Skeletal muscle cell (primary cell): ENCODE results near the gene PPP1R9A.
A peak's percentile ranks its signal among the peaks of the same experiment; 100 is the strongest.

Experiments
- DNase-seq: peaks from one replicate; pipeline ENCODE4 v3.0.0-alpha.2; 2010; ENCODE audit warnings: low read depth
- H3K4me3 ChIP-seq: 2 replicates; pipeline ENCODE4 v1.5.1; 2011; ENCODE audit warnings: low read depth, mild to moderate bottlenecking, control low read depth, low read length, moderate library complexity

PPP1R9A gene

GRCh38 chr7:95066737-95067530, 159.5 kb downstream of the PPP1R9A start:
- peak; percentile 45 for DNase-seq
- H3K4me3 ChIP-seq, result no peak overlapping the region

- no peak overlapping the region for H3K4me3 ChIP-seq
- DNase-seq, result no peak
Observed at GRCh38 chr7:95088536-95089215, 181.3 kb downstream of the PPP1R9A start.

- no peak for DNase-seq
Observed at GRCh38 chr7:95089414-95090315, 182.3 kb downstream of the PPP1R9A start.

DNA sequence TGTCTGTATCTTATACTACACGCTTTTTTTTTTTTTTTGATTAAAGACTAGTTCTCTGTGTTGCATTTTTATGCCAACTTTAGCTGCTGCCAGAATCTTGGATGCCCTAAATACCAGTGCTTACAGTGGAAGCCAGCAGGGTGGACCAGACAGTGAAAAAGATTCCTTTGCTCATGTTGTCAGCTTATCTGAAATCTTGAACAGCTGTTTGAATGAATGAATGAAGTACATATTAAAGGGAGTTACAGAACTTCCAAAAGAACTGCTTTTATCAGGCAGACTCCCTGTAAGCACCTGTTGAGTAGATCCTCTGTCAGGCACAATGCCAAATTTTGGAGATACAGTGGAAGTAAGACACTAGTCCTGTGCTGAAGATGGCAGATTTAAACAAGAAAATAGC, 184.9 kb downstream of the PPP1R9A start:
- no peak for DNase-seq
- no peak overlapping the region for H3K4me3 ChIP-seq

More at GRCh38 chr7:95089414-95090315, 182.3 kb downstream of the PPP1R9A start:
- no peak overlapping the region for H3K4me3 ChIP-seq

DNA sequence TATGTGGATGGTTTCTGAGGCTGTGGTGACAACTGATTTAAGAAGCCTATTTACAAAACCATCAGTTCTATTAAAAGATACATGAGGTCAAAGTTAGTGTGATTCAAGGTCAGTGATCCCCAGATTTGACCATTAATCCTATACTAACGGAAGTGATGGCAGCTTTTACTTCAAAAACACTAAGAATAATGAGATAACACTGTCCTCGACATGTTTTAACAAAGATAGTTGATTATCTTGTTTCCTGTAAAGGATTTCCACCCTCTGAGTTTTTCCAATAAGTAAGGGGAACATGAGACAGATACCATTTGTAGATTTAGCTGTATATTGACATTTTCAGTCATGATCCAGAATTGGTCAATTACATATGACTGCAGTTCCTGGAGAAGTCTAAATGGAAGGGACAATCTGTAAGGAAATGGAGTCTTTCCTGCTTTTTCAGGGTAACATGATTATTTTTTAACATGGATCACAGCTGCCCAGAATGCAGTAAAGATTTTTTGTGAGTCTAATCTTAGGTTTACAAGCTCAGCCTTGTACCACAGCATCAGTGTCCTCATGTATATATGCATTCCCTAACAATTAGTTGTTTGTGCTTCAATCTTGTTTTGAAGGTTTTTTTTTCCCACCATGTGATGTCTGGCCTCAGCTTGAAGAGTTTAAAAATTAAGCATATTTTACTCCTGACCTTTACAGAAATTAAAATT, 188.0 kb downstream of the PPP1R9A start:
- H3K4me3 ChIP-seq, result no peak overlapping the region
- DNase-seq, result no peak

- no peak overlapping the region for H3K4me3 ChIP-seq
- no peak for DNase-seq
Observed at GRCh38 chr7:95095966-95096540, 188.7 kb downstream of the PPP1R9A start.

DNA sequence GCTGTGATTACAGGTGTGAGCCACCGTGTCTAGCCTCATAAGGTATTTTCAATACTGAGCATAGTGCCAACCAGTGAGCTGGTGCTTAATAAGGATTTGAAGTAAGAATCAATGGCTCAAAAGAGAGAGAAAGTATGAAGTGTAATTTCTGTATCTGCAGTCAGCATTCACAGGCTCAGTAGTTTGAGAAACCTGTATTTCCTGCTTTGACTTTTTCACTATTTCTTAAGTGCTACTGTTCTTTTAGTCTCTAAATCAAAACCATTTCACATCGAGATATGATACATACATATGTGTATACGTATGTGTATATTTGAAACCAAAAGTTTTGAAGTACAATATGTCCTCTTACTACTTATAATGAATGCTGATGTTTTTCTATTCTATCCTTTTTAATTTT, 189.9 kb downstream of the PPP1R9A start:
- H3K4me3 ChIP-seq, result no peak overlapping the region
- no peak for DNase-seq

DNA sequence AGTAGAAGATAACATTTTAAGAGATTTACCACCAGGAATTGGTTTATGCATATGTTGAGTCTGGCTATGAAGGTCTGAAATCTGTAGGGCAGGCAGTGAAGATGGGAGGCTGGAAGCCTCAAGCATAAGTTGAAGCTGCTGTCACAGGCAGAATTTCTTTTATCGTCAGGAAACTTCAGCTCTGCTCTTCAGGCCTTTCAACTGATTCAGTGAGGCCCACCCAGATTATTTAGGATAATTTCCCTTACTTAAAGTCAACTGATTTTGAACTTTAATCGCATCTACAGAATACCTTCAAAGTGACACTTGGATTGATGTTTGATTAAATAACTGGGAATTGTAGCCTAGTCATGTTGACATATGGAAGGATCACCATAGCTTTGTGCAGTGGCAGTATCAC, 190.5 kb downstream of the PPP1R9A start:
- H3K4me3 ChIP-seq, result no peak overlapping the region
- no peak for DNase-seq

GRCh38 chr7:95099106-95099505, 191.7 kb downstream of the PPP1R9A start:
- no peak overlapping the region for H3K4me3 ChIP-seq
- no peak for DNase-seq

- no peak for DNase-seq
- H3K4me3 ChIP-seq, result no peak overlapping the region
Observed at GRCh38 chr7:95101422-95101821, 194.0 kb downstream of the PPP1R9A start.

GRCh38 chr7:95102662-95103061, 195.3 kb downstream of the PPP1R9A start:
- H3K4me3 ChIP-seq, result no peak overlapping the region
- DNase-seq, result no peak

DNA sequence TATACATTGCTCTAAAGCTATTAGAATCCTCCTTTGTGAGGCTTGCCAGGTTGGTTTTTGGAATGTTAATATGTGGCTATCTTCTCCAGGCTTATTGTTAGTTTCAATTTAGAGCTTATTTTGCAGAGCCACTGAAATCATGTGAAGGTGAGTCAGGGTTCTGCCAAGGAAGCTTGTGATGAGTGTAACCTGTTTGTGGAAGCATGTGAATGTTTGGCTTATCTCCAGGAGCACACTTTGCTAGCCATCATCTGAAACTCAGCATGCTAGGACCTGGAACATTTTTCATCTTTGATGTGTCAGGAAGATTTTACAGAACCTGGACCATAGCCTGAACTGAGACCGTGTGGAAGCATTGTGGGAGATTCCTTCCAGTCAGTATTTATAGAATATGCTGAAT, 197.3 kb downstream of the PPP1R9A start:
- no peak overlapping the region for H3K4me3 ChIP-seq
- no peak for DNase-seq

DNA sequence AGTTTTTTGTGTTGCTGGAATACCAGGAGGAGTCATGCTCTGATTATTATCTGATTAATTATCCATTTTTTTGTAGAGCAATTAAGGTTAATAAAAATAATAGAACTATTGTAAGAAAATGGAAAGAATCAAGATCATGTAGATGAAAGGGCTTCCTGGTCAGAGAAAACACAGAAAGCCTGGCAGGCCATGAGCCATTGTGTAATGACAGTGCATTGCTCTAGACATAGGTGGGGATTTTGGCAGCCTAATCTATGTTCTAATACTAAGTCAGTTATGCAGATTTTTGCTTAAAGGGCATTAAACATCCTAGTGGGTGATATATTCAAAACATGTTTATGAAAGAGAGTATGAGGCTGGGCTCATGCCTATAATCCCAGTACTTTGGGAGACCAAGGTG, 198.2 kb downstream of the PPP1R9A start:
- DNase-seq, result no peak
- H3K4me3 ChIP-seq, result no peak overlapping the region

DNA sequence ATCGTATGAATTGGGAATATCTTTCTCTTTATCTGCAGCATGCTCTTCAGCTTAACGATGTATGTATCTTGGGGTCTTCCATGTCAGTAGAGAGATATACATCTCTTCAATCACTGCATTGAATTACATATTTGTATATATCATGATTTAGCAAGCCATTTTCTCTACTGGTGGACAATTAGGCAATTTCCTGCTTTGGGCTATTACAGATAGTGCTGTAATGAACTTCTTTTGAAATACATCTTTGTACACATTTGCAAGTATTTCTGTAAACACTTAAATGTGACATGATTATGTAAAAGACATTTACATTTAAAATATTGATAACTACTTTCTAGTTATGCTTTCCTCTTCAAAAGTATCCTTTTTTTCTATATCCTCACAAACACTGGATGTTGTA, 199.0 kb downstream of the PPP1R9A start:
- no peak for DNase-seq
- no peak overlapping the region for H3K4me3 ChIP-seq

DNA sequence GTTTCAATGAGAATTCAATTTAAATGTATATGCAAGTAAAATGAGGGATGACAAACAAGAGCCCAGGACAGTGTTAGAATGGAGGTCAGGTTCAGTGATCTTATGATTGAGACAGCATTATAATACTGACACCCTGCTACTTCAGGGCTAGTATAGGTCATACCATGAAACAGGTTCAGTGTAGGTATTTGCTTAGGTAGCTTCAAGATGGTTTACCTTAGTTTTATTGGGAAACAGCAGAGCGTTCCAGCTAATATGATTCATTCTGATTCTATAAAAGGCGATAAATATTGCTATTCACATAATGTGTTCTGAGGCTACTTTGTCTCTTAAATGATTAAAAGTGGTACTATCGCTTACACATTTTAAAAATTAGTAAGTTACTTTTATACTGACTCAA, 203.3 kb downstream of the PPP1R9A start:
- no peak for DNase-seq
- no peak overlapping the region for H3K4me3 ChIP-seq

GRCh38 chr7:95113590-95113989, 206.2 kb downstream of the PPP1R9A start:
- DNase-seq, result no peak
- H3K4me3 ChIP-seq, result no peak overlapping the region

DNA sequence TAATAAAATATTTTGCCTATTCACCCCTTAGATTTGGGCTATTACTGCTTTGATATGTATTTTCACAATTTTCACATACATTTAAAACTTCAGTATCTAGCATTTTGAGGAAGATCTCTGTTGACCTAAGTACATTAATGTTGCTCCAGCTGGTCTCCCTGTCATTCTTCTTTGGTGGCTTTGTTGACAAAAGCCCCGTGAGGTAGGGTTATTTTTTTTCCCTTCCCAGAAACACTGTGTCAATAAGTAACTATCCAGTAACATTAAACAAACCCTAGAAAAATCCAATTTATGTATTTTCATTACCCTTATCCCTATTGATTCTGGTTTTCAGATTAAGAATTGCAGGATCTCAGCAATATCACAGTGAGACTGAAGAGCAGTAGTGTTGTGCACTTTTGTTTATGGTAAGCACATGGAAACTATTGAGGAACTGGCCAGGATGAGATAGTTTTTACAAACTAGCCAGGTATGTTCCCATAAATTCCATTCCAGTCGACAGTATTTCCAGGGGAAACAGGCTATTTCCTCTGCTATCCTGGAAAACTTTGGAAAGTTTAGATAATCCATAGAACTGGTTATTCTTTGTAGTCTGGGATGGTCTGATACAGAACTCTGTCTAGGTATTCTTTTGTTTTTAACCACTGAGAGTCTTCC, 218.8 kb downstream of the PPP1R9A start:
- no peak overlapping the region for H3K4me3 ChIP-seq
- no peak for DNase-seq

DNA sequence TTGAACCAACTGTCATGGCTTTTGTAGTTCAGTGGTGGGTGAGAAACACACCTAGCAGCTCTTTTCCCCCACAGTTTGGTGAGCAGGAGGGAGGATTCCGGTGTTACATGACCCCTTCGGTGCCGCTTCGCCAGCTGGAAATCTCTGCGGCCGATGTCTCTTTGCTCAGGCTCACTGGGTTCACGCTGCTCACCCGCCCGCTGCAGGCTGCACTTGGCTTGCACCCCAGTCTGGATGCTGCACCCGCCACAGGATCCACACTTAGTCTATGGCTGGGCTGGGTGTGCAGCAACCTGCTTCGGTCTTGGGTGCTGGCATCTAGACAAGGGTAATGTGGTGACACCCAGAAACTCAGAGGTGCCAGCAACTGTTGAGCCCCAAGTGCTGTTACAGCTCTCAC, 225.1 kb downstream of the PPP1R9A start:
- no peak overlapping the region for H3K4me3 ChIP-seq
- no peak for DNase-seq

DNA sequence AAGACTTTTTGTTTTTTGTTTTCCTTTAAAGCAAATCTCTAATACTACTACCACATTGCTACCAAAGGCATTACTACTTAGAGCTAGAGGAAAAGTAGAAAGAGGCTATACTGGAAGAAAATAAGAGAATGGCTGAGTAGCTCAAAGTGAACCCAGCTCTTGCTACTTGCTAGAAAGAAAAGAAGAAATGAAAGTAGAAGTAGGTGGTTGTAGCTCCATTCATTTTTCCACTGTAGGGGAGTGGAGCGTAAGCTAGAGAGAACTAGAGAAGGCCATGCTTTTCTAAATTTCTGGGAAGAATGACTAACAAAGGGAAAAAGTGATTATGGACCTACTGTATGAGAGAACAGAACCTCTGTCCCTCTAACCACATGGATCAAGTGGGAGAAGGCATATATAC, 232.5 kb downstream of the PPP1R9A start:
- no peak overlapping the region for H3K4me3 ChIP-seq
- DNase-seq, result no peak
